Measurements from ENCODE around the gene STRN4. TPM values are rescaled to one million over a fixed set of nuclear protein-coding genes. Genes with fewer than 3 reads are reported as not detected.

STRN4 gene
- polyA plus RNA-seq, 1 donor: 68.1 TPM

- H3K27ac ChIP-seq (ENCODE audit: low read length): no peak overlapping the region
- H3K4me3 ChIP-seq (ENCODE audit: low read length): no peak overlapping the region
- no peaks in the 10 kb centered on the region for H3K9me3 ChIP-seq (ENCODE audit: control insufficient read depth, low read depth, low read length)
- peaks cover 89% of the 10 kb centered on the region for H3K36me3 ChIP-seq (ENCODE audit: control insufficient read depth, insufficient read depth, low read length)
- DNase-seq: no peak
- H3K4me1 ChIP-seq (ENCODE audit: control insufficient read depth, insufficient read depth, low read length): no peaks in the 10 kb centered on the region
- WGBS (ENCODE audit: insufficient coverage, low lambda C conversion rate): no CpG with 5 or more reads among the region's 10 CpGs
- no peaks in the 10 kb centered on the region for H3K27me3 ChIP-seq (ENCODE audit: control insufficient read depth, insufficient read depth, low read length)
Observed at GRCh38 chr19:46726551-46726950, 19.7 kb downstream of the STRN4 start.

DNA sequence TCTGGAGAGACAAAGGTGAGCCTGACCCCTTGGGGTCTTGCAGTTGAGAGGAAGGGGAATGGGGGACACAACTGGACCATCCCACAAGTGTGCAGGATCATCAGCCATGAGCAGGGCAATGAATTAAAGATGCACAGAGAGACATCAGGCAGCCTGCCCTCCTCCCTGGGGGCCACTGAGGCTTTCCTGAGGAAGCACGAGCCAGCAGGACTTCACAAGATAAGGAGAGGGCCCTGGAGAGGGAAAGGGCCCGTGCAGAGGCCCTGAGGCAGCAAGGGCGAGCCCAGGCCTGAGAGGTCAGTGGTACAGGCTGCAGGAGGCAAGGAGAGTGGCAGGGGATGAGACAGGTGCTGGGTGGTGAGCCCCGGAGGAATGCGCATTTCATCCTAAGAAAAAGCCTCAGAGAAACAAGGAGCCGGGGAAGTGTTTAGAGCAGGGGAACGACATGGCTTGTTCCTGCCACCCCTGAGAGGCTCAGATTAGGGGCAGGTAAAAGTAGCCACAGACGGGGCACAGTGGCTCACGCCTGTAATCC lies 20.3 kb downstream of the STRN4 start:
- Histone ChIP-seq H3K27ac (ENCODE audit: low read length) (no peak overlapping the region), H3K9me3 (ENCODE audit: control insufficient read depth, low read depth, low read length) (no peaks in the 10 kb centered on the region), H3K4me3 (ENCODE audit: low read length) (no peak overlapping the region), H3K36me3 (ENCODE audit: control insufficient read depth, insufficient read depth, low read length) (peaks cover 95% of the 10 kb centered on the region), H3K27me3 (ENCODE audit: control insufficient read depth, insufficient read depth, low read length) (no peaks in the 10 kb centered on the region), H3K4me1 (ENCODE audit: control insufficient read depth, insufficient read depth, low read length) (no peaks in the 10 kb centered on the region)
- no CpG with 5 or more reads among the region's 9 CpGs for WGBS (ENCODE audit: insufficient coverage, low lambda C conversion rate)
- no peak for DNase-seq

GRCh38 chr19:46725036-46725820 lies 21.0 kb downstream of the STRN4 start:
- Histone ChIP-seq H3K36me3 (ENCODE audit: control insufficient read depth, insufficient read depth, low read length) (peaks cover 95% of the 10 kb centered on the region), H3K27ac (ENCODE audit: low read length) (no peak overlapping the region), H3K4me3 (ENCODE audit: low read length) (no peak overlapping the region), H3K27me3 (ENCODE audit: control insufficient read depth, insufficient read depth, low read length) (no peaks in the 10 kb centered on the region), H3K4me1 (ENCODE audit: control insufficient read depth, insufficient read depth, low read length) (no peaks in the 10 kb centered on the region), H3K9me3 (ENCODE audit: control insufficient read depth, low read depth, low read length) (no peaks in the 10 kb centered on the region)
- no peak for DNase-seq
- 100% methylated on average over 4 of the region's 26 CpGs for WGBS (ENCODE audit: insufficient coverage, low lambda C conversion rate)

DNA sequence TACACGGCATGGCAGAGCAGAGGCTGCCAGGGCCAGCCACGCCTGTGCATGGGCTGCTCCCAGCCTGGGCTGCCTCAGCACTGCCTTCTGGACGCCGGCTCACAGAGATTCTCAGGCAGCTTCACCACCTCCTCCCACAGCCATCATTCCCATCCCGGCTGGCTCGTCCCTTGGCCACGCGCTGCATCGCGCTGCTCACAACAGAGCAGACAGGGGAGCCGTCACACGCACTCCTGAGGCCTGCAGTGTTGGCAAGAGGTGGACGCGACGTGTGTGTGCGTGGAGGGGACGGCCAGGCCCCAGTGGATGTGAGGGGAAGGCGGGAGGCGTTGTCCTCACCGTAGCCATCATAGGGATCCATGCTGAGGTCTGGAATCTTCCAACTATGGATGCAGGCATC lies 21.8 kb downstream of the STRN4 start:
- no peak for DNase-seq
- no peaks in the 10 kb centered on the region for H3K27me3 ChIP-seq (ENCODE audit: control insufficient read depth, insufficient read depth, low read length)
- no peaks in the 10 kb centered on the region for H3K9me3 ChIP-seq (ENCODE audit: control insufficient read depth, low read depth, low read length)
- no peak overlapping the region for H3K27ac ChIP-seq (ENCODE audit: low read length)
- WGBS (ENCODE audit: insufficient coverage, low lambda C conversion rate): no CpG with 5 or more reads among the region's 20 CpGs
- H3K36me3 ChIP-seq (ENCODE audit: control insufficient read depth, insufficient read depth, low read length): peaks cover 95% of the 10 kb centered on the region
- H3K4me1 ChIP-seq (ENCODE audit: control insufficient read depth, insufficient read depth, low read length): no peaks in the 10 kb centered on the region
- no peak overlapping the region for H3K4me3 ChIP-seq (ENCODE audit: low read length)

GRCh38 chr19:46723471-46723870 lies 22.8 kb downstream of the STRN4 start:
- no peaks in the 10 kb centered on the region for H3K9me3 ChIP-seq (ENCODE audit: control insufficient read depth, low read depth, low read length)
- no CpG with 5 or more reads among the region's 6 CpGs for WGBS (ENCODE audit: insufficient coverage, low lambda C conversion rate)
- no peak overlapping the region for H3K4me3 ChIP-seq (ENCODE audit: low read length)
- H3K36me3 ChIP-seq (ENCODE audit: control insufficient read depth, insufficient read depth, low read length): peaks cover 94% of the 10 kb centered on the region
- DNase-seq: no peak
- H3K4me1 ChIP-seq (ENCODE audit: control insufficient read depth, insufficient read depth, low read length): no peaks in the 10 kb centered on the region
- H3K27me3 ChIP-seq (ENCODE audit: control insufficient read depth, insufficient read depth, low read length): no peaks in the 10 kb centered on the region
- no peak overlapping the region for H3K27ac ChIP-seq (ENCODE audit: low read length)

DNA sequence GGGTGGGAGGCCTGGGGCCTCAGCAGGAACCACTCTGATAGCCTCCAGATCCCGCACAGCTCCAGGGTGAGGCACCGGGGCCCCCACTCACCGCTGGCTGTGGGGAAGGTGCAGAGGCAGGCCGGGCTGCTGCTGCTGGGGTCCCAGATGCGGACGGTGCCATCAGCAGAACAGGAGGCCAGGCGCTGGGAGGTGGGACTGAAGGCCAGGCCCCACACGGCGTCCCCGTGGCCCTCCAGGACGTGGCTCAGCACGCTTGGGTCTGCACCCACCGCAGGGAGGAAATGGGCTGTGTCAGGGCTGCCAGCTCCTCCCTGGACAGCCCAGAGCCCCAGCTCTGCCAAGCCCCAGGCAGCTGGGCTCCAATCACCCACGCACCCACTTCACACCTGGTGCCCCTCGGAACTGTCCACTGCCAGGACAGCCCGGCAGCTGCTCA lies 23.2 kb downstream of the STRN4 start:
- Histone ChIP-seq H3K9me3 (ENCODE audit: control insufficient read depth, low read depth, low read length) (no peaks in the 10 kb centered on the region), H3K27me3 (ENCODE audit: control insufficient read depth, insufficient read depth, low read length) (no peaks in the 10 kb centered on the region), H3K36me3 (ENCODE audit: control insufficient read depth, insufficient read depth, low read length) (peaks cover 90% of the 10 kb centered on the region), H3K4me1 (ENCODE audit: control insufficient read depth, insufficient read depth, low read length) (no peaks in the 10 kb centered on the region), H3K27ac (ENCODE audit: low read length) (no peak overlapping the region), H3K4me3 (ENCODE audit: low read length) (no peak overlapping the region)
- no CpG with 5 or more reads among the region's 16 CpGs for WGBS (ENCODE audit: insufficient coverage, low lambda C conversion rate)
- no peak for DNase-seq

DNA sequence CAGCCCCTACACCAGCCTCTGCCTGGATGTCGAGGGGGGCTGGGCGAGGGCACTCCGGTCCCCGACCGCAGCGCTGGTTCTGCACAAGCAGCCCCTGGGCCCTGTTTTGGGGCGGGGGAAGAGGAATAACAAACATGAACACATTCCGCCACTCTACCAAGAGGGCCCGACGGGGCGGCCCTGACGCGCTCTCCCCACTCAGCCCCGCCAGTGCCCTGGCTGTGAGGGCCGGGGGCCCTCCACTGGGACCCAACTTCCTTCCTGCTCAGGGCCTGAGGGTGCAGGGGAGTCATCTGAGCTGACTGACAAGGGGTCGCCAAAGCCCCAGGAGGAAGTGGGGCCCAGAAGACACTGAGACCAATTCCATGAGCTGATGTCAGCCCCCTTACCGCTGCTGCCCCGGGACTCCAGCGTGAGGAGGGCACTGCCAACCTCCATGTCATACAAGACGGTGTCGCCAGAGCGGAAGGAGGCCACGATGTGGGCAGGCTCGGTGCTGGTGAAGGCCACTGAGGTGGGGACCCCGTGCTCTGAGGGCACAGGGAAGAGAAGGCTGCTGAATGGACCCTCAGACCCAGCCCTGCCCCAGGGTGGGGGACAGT lies 23.7 kb downstream of the STRN4 start:
- Histone ChIP-seq H3K27ac (ENCODE audit: low read length) (no peak overlapping the region), H3K9me3 (ENCODE audit: control insufficient read depth, low read depth, low read length) (no peaks in the 10 kb centered on the region), H3K27me3 (ENCODE audit: control insufficient read depth, insufficient read depth, low read length) (no peaks in the 10 kb centered on the region), H3K4me1 (ENCODE audit: control insufficient read depth, insufficient read depth, low read length) (peaks cover 5% of the 10 kb centered on the region), H3K4me3 (ENCODE audit: low read length) (no peak overlapping the region), H3K36me3 (ENCODE audit: control insufficient read depth, insufficient read depth, low read length) (peaks cover 85% of the 10 kb centered on the region)
- no CpG with 5 or more reads among the region's 25 CpGs for WGBS (ENCODE audit: insufficient coverage, low lambda C conversion rate)
- no peak for DNase-seq

DNA sequence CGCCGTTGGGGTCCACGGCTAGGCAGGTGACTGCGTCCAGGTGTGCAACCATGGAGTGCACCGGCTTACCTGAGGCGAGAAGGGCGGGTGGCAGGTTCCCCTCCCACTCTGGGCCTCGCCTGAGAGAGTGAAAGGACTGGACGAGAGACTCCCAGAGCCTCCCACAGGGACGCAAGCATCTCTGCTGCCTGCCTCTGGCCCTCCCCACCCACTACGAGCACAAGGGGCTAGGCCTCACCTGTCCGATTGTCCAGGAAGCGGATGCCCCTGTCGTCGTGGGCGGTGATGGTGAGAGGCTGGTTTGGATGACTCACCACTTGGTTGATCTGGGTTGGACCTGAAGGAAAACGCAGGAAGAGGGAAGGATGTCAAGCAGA lies 24.3 kb downstream of the STRN4 start:
- H3K9me3 ChIP-seq (ENCODE audit: control insufficient read depth, low read depth, low read length): no peaks in the 10 kb centered on the region
- peaks cover 5% of the 10 kb centered on the region for H3K4me1 ChIP-seq (ENCODE audit: control insufficient read depth, insufficient read depth, low read length)
- no peak overlapping the region for H3K4me3 ChIP-seq (ENCODE audit: low read length)
- peaks cover 80% of the 10 kb centered on the region for H3K36me3 ChIP-seq (ENCODE audit: control insufficient read depth, insufficient read depth, low read length)
- H3K27me3 ChIP-seq (ENCODE audit: control insufficient read depth, insufficient read depth, low read length): no peaks in the 10 kb centered on the region
- no peak for DNase-seq
- 60% methylated on average over 1 of the region's 17 CpGs for WGBS (ENCODE audit: insufficient coverage, low lambda C conversion rate)
- no peak overlapping the region for H3K27ac ChIP-seq (ENCODE audit: low read length)

GRCh38 chr19:46721269-46722003 lies 24.8 kb downstream of the STRN4 start:
- H3K4me3 ChIP-seq (ENCODE audit: low read length): no peak overlapping the region
- peaks cover 74% of the 10 kb centered on the region for H3K36me3 ChIP-seq (ENCODE audit: control insufficient read depth, insufficient read depth, low read length)
- DNase-seq: no peak
- no peaks in the 10 kb centered on the region for H3K9me3 ChIP-seq (ENCODE audit: control insufficient read depth, low read depth, low read length)
- H3K27ac ChIP-seq (ENCODE audit: low read length): no peak overlapping the region
- peaks cover 5% of the 10 kb centered on the region for H3K4me1 ChIP-seq (ENCODE audit: control insufficient read depth, insufficient read depth, low read length)
- no peaks in the 10 kb centered on the region for H3K27me3 ChIP-seq (ENCODE audit: control insufficient read depth, insufficient read depth, low read length)
- WGBS (ENCODE audit: insufficient coverage, low lambda C conversion rate): no CpG with 5 or more reads among the region's 16 CpGs

- Histone ChIP-seq H3K36me3 (ENCODE audit: control insufficient read depth, insufficient read depth, low read length) (peaks cover 67% of the 10 kb centered on the region), H3K4me1 (ENCODE audit: control insufficient read depth, insufficient read depth, low read length) (peaks cover 6% of the 10 kb centered on the region), H3K9me3 (ENCODE audit: control insufficient read depth, low read depth, low read length) (no peaks in the 10 kb centered on the region), H3K4me3 (ENCODE audit: low read length) (no peak overlapping the region), H3K27me3 (ENCODE audit: control insufficient read depth, insufficient read depth, low read length) (no peaks in the 10 kb centered on the region), H3K27ac (ENCODE audit: low read length) (no peak overlapping the region)
- DNase-seq: no peak
- 80% methylated on average over 1 of the region's 22 CpGs for WGBS (ENCODE audit: insufficient coverage, low lambda C conversion rate)
Observed at GRCh38 chr19:46720503-46721239, 25.6 kb downstream of the STRN4 start.
